Measurements from ENCODE around the gene NASP.
"Not testable (repeated sequence)": the region's sequence is repeated elsewhere in the genome, so short reads cannot be mapped to it uniquely, and the experiment has no call there.

The NASP gene

DNA sequence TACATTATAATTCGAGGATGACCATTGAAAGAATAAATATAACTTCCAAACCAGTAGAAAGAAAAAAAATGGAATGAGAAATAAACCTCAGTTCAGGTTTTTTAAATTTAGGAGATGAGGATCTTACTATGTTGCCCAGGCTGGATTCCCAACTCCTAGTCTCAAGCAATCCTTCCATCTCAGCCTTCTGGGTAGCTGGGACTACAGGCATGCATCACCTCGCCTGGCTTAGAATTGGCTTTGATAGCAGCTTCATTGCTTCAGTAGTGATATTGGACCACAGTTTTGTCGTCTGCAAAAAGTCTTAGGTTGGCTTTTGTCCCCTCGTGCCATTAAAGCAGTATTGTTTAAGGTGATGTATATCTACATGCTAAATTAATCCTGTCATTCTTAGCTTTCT lies 2.9 kb downstream of the NASP start:
- Histone ChIP-seq H3K4me1 (ENCODE audit: control insufficient read depth in 2 of 2, insufficient read depth in 2 of 2, low read length in 2 of 2) (peaks cover 20% of the 10 kb centered on the region in 2 donors), H3K9ac (ENCODE audit: low read depth in 1 of 2, low read length in 2 of 2) (no peak overlapping the region), H3K27ac (ENCODE audit: low read depth in 2 of 2, low read length in 2 of 2) (no peak overlapping the region), H3K27me3 (ENCODE audit: control insufficient read depth in 2 of 2, insufficient read depth in 2 of 2, low read length in 2 of 2) (no peaks in the 10 kb centered on the region), H3K9me3 (ENCODE audit: control insufficient read depth in 2 of 2, low read length in 2 of 2) (no peaks in the 10 kb centered on the region), H3K4me3 (ENCODE audit: low read length in 2 of 2) (peak overlapping the region; percentile 20 to 39), H3K36me3 (ENCODE audit: control insufficient read depth in 2 of 2, insufficient read depth in 2 of 2, low read length in 2 of 2) (peaks cover 0 to 2% of the 10 kb centered on the region in 2 donors)

DNA sequence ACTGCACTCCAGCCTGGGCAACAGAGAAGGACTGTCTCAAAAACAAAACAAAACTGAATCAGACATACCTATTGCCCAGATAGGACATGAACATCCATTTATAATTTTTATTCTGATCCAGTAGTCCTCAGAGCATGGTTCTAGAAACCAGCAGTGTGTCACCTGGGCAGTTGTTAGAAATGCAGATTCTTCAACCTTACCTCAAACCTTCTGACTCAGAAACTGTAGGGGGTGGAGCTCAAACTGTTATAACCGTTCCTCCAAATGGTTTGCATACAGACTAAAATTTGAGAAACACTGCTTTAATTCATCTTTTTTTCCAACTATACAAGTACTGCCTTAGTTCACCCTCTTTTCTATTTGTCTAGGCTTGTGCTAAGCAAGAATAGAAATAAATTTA lies 6.0 kb downstream of the NASP start:
- Histone ChIP-seq H3K9ac (ENCODE audit: low read depth in 1 of 2, low read length in 2 of 2) (no peak overlapping the region), H3K36me3 (ENCODE audit: control insufficient read depth in 2 of 2, insufficient read depth in 2 of 2, low read length in 2 of 2) (peaks cover 4 to 18% of the 10 kb centered on the region in 2 donors), H3K4me3 (ENCODE audit: low read length in 2 of 2) (no peak overlapping the region), H3K27me3 (ENCODE audit: control insufficient read depth in 2 of 2, insufficient read depth in 2 of 2, low read length in 2 of 2) (no peaks in the 10 kb centered on the region), H3K4me1 (ENCODE audit: control insufficient read depth in 2 of 2, insufficient read depth in 2 of 2, low read length in 2 of 2) (peaks cover 18% of the 10 kb centered on the region in 2 donors), H3K9me3 (ENCODE audit: control insufficient read depth in 2 of 2, low read length in 2 of 2) (no peaks in the 10 kb centered on the region), H3K27ac (ENCODE audit: low read depth in 2 of 2, low read length in 2 of 2) (no peak overlapping the region)

GRCh38 chr1:45594412-45594811 lies 10.6 kb downstream of the NASP start:
- H3K4me3 ChIP-seq (ENCODE audit: low read length in 2 of 2), result no peak overlapping the region

GRCh38 chr1:45596765-45597164 lies 12.9 kb downstream of the NASP start:
- H3K27me3 ChIP-seq (ENCODE audit: control insufficient read depth in 2 of 2, insufficient read depth in 2 of 2, low read length in 2 of 2); H3K9ac ChIP-seq (ENCODE audit: low read depth in 1 of 2, low read length in 2 of 2); H3K9me3 ChIP-seq (ENCODE audit: control insufficient read depth in 2 of 2, low read length in 2 of 2); H3K4me1 ChIP-seq (ENCODE audit: control insufficient read depth in 2 of 2, insufficient read depth in 2 of 2, low read length in 2 of 2); H3K4me3 ChIP-seq (ENCODE audit: low read length in 2 of 2); H3K27ac ChIP-seq (ENCODE audit: low read depth in 2 of 2, low read length in 2 of 2): not testable (repeated sequence)
- peaks cover 4 to 16% of the 10 kb centered on the region in 2 donors for H3K36me3 ChIP-seq (ENCODE audit: control insufficient read depth in 2 of 2, insufficient read depth in 2 of 2, low read length in 2 of 2)

More at GRCh38 chr1:45594412-45594811, 10.6 kb downstream of the NASP start:
- H3K36me3 ChIP-seq (ENCODE audit: control insufficient read depth in 2 of 2, insufficient read depth in 2 of 2, low read length in 2 of 2), result peaks cover 4 to 19% of the 10 kb centered on the region in 2 donors
- no peaks in the 10 kb centered on the region for H3K27me3 ChIP-seq (ENCODE audit: control insufficient read depth in 2 of 2, insufficient read depth in 2 of 2, low read length in 2 of 2)
- H3K4me1 ChIP-seq (ENCODE audit: control insufficient read depth in 2 of 2, insufficient read depth in 2 of 2, low read length in 2 of 2), result no peaks in the 10 kb centered on the region
- H3K9ac ChIP-seq (ENCODE audit: low read depth in 1 of 2, low read length in 2 of 2), result no peak overlapping the region
- H3K9me3 ChIP-seq (ENCODE audit: control insufficient read depth in 2 of 2, low read length in 2 of 2), result no peaks in the 10 kb centered on the region
- no peak overlapping the region for H3K27ac ChIP-seq (ENCODE audit: low read depth in 2 of 2, low read length in 2 of 2)

DNA sequence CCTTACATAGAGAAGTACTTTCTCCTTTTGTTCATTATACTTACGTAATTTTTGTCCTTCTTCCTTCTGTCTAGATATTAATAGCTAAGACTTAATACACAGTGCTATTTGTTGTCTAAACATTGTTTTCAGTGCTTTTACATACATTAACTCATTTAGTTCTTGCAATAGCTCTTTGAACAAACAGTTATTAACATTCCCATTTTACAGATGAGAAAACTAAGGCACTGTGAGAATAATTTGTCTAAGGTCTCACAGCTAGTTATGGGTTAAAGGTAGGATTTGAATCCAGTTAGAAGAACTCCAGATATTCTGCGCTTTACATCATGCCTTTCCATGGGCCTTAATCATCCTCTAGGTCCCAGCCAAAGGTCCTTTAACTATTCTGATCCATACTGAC lies 20.4 kb downstream of the NASP start:
- Histone ChIP-seq H3K9me3 (ENCODE audit: control insufficient read depth in 2 of 2, low read length in 2 of 2) (no peaks in the 10 kb centered on the region), H3K27me3 (ENCODE audit: control insufficient read depth in 2 of 2, insufficient read depth in 2 of 2, low read length in 2 of 2) (no peaks in the 10 kb centered on the region), H3K4me1 (ENCODE audit: control insufficient read depth in 2 of 2, insufficient read depth in 2 of 2, low read length in 2 of 2) (no peaks in the 10 kb centered on the region), H3K4me3 (ENCODE audit: low read length in 2 of 2) (no peak overlapping the region), H3K36me3 (ENCODE audit: control insufficient read depth in 2 of 2, insufficient read depth in 2 of 2, low read length in 2 of 2) (peaks cover 14 to 26% of the 10 kb centered on the region in 2 donors), H3K9ac (ENCODE audit: low read depth in 1 of 2, low read length in 2 of 2) (no peak overlapping the region), H3K27ac (ENCODE audit: low read depth in 2 of 2, low read length in 2 of 2) (no peak overlapping the region)

DNA sequence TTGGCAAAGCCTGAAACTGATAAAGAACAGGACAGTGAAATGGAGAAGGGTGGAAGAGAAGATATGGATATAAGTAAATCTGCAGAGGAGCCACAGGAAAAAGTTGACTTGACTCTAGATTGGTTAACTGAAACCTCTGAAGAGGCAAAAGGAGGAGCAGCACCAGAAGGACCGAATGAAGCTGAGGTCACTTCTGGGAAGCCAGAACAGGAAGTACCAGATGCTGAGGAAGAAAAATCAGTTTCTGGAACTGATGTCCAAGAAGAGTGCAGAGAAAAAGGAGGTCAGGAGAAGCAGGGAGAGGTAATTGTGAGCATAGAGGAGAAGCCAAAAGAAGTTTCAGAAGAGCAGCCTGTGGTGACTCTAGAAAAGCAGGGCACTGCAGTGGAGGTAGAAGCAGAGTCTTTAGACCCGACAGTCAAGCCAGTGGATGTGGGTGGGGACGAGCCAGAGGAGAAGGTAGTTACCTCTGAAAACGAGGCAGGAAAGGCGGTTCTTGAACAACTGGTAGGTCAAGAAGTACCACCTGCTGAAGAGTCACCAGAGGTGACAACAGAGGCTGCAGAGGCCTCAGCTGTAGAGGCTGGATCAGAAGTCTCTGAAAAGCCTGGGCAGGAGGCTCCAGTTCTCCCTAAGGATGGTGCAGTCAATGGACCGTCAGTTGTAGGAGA lies 23.7 kb downstream of the NASP start:
- Histone ChIP-seq H3K27me3 (ENCODE audit: control insufficient read depth in 2 of 2, insufficient read depth in 2 of 2, low read length in 2 of 2) (no peaks in the 10 kb centered on the region), H3K4me1 (ENCODE audit: control insufficient read depth in 2 of 2, insufficient read depth in 2 of 2, low read length in 2 of 2) (no peaks in the 10 kb centered on the region), H3K4me3 (ENCODE audit: low read length in 2 of 2) (no peak overlapping the region), H3K9ac (ENCODE audit: low read depth in 1 of 2, low read length in 2 of 2) (no peak overlapping the region), H3K36me3 (ENCODE audit: control insufficient read depth in 2 of 2, insufficient read depth in 2 of 2, low read length in 2 of 2) (peaks cover 23 to 39% of the 10 kb centered on the region in 2 donors), H3K9me3 (ENCODE audit: control insufficient read depth in 2 of 2, low read length in 2 of 2) (no peaks in the 10 kb centered on the region), H3K27ac (ENCODE audit: low read depth in 2 of 2, low read length in 2 of 2) (no peak overlapping the region)

DNA sequence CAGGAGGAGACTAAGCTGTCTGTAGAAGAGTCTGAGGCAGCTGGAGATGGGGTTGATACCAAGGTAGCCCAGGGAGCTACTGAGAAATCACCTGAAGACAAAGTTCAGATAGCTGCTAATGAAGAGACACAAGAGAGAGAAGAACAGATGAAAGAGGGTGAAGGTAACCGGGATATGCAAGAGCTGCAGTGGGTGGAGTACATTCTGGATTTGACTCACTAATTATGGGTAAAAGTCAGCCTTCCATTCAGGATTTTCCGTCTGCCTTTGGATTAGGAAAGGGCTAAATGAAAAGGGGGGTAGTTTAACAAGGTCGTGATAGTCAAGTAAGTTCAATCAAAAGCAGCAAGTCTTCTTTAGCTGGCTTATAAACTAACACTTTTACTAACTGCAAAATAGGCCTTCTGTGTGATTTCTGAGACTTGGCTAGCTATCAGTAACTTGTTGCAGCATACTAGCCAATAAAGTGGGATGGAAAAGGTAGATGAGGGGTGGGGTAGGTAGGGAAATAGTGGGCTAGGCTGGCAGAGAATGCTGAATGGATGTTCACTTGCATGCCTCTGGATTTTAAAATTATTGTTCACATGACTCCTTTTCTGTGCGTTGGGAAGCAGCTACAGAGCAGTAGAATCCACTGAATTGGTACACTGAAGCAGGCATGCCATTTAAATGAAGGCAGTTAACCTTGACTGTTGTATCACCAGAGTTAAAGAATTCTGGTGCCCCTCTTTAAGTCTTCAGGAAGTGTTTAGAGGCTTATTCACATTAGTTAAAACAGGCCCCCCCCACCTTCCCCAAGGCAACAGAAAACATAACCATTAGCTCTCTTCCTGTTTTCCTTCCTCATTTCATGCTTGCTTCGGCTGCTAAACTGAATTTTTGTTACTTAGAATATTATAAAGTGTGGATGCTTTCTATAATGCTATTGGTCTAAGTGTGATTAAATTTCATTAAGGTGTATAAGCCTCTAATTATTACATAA lies 24.6 kb downstream of the NASP start:
- H3K4me3 ChIP-seq (ENCODE audit: low read length in 2 of 2), result no peak overlapping the region
- peaks cover 22 to 43% of the 10 kb centered on the region in 2 donors for H3K36me3 ChIP-seq (ENCODE audit: control insufficient read depth in 2 of 2, insufficient read depth in 2 of 2, low read length in 2 of 2)
- no peaks in the 10 kb centered on the region for H3K9me3 ChIP-seq (ENCODE audit: control insufficient read depth in 2 of 2, low read length in 2 of 2)
- H3K27me3 ChIP-seq (ENCODE audit: control insufficient read depth in 2 of 2, insufficient read depth in 2 of 2, low read length in 2 of 2), result no peaks in the 10 kb centered on the region
- H3K4me1 ChIP-seq (ENCODE audit: control insufficient read depth in 2 of 2, insufficient read depth in 2 of 2, low read length in 2 of 2), result no peaks in the 10 kb centered on the region
- H3K27ac ChIP-seq (ENCODE audit: low read depth in 2 of 2, low read length in 2 of 2), result no peak overlapping the region
- H3K9ac ChIP-seq (ENCODE audit: low read depth in 1 of 2, low read length in 2 of 2), result no peak overlapping the region

GRCh38 chr1:45610589-45611226 lies 26.9 kb downstream of the NASP start:
- H3K9ac ChIP-seq (ENCODE audit: low read depth in 1 of 2, low read length in 2 of 2), result no peak overlapping the region
- H3K4me3 ChIP-seq (ENCODE audit: low read length in 2 of 2), result no peak overlapping the region
- H3K27ac ChIP-seq (ENCODE audit: low read depth in 2 of 2, low read length in 2 of 2), result no peak overlapping the region
- H3K27me3 ChIP-seq (ENCODE audit: control insufficient read depth in 2 of 2, insufficient read depth in 2 of 2, low read length in 2 of 2), result no peaks in the 10 kb centered on the region
- H3K4me1 ChIP-seq (ENCODE audit: control insufficient read depth in 2 of 2, insufficient read depth in 2 of 2, low read length in 2 of 2), result no peaks in the 10 kb centered on the region
- H3K36me3 ChIP-seq (ENCODE audit: control insufficient read depth in 2 of 2, insufficient read depth in 2 of 2, low read length in 2 of 2), result peaks cover 27 to 48% of the 10 kb centered on the region in 2 donors
- no peaks in the 10 kb centered on the region for H3K9me3 ChIP-seq (ENCODE audit: control insufficient read depth in 2 of 2, low read length in 2 of 2)

DNA sequence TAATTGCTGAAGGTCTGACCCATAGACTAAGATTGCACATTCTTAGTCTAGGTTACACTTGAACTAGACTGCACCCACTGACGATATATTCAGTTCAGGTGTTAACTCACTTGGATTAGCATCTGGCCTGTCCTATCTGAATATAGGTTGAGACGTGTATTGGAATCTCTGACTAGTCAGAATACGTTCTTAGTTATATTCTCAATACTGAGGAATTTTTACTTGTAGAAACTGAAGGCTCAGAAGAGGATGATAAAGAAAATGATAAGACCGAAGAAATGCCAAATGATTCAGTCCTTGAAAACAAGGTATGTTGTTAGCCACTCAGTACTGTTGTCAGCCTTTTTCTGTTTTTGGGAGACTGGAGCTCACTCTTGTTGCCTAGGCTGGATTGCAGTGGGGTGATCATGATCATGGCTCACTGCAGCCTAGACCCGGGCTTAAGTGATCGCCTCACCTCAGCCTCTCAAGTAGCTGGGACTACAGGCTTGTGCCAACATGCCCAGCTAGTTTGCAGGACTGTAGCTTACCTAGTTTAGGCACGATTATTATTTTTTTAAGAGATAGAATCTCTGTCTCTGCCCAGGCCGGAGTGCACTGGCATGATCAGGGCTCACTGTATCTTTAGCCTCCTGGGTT lies 29.2 kb downstream of the NASP start:
- H3K9ac ChIP-seq (ENCODE audit: low read depth in 1 of 2, low read length in 2 of 2), result no peak overlapping the region
- peaks cover 47 to 55% of the 10 kb centered on the region in 2 donors for H3K36me3 ChIP-seq (ENCODE audit: control insufficient read depth in 2 of 2, insufficient read depth in 2 of 2, low read length in 2 of 2)
- H3K27ac ChIP-seq (ENCODE audit: low read depth in 2 of 2, low read length in 2 of 2), result no peak overlapping the region
- H3K27me3 ChIP-seq (ENCODE audit: control insufficient read depth in 2 of 2, insufficient read depth in 2 of 2, low read length in 2 of 2), result no peaks in the 10 kb centered on the region
- no peaks in the 10 kb centered on the region for H3K9me3 ChIP-seq (ENCODE audit: control insufficient read depth in 2 of 2, low read length in 2 of 2)
- no peak overlapping the region for H3K4me3 ChIP-seq (ENCODE audit: low read length in 2 of 2)
- no peaks in the 10 kb centered on the region for H3K4me1 ChIP-seq (ENCODE audit: control insufficient read depth in 2 of 2, insufficient read depth in 2 of 2, low read length in 2 of 2)

Data from mucosa of rectum (tissue), 2 donors.